Liver (tissue), 3 donors: ENCODE measurements around the gene RPTOR.

Experiments used
- EGR1 ChIP-seq, 2 donors: IDR thresholded peaks; 2 replicates each; pipeline ENCODE4 v1.6.1; 2016 to 2018; ENCODE audit warnings: antibody characterized with exemption in 2 of 2, low read depth in 2 of 2
- GABPA ChIP-seq, 2 donors: IDR thresholded peaks in 1 of 2; conservative IDR thresholded peaks in 1 of 2; 2 replicates each; pipeline ENCODE4 v1.6.1; 2016; ENCODE audit warnings: antibody characterized with exemption in 2 of 2, mild to moderate bottlenecking in 1 of 2, moderate library complexity in 1 of 2
- RAD21 ChIP-seq, 2 donors: IDR thresholded peaks; 2 replicates each; pipeline ENCODE4 v1.6.1; 2016; ENCODE audit warnings: antibody characterized with exemption in 2 of 2, mild to moderate bottlenecking in 2 of 2
- RXRA ChIP-seq, 2 donors: IDR thresholded peaks; 2 replicates each; pipeline ENCODE4 v1.6.1; 2017 to 2018; ENCODE audit warnings: antibody characterized with exemption in 2 of 2, mild to moderate bottlenecking in 1 of 2
- TAF1 ChIP-seq: conservative IDR thresholded peaks from 2 replicates; pipeline ENCODE4 v1.6.1; 2016; ENCODE audit warnings: antibody characterized with exemption, mild to moderate bottlenecking
- TF ChIP-seq, protein P1 (sequence below): fragments of 150-350 bp; IDR thresholded peaks from 2 replicates; pipeline ENCODE4 v1.5.1; 2017; ENCODE audit warnings: improper control_type of control experiment, low read depth, low read length; ENCODE audit not compliant: missing input control
- TF ChIP-seq, protein P2 (sequence below): IDR thresholded peaks from 2 replicates; pipeline ENCODE4 v1.6.1; 2016; ENCODE audit warnings: antibody characterized with exemption
- TF ChIP-seq, protein P3 (sequence below): IDR thresholded peaks from 2 replicates; pipeline ENCODE4 v1.6.1; 2016; ENCODE audit warnings: antibody characterized with exemption, mild to moderate bottlenecking
- donor health status: healthy.
- donor health status: healthy.

DNA sequence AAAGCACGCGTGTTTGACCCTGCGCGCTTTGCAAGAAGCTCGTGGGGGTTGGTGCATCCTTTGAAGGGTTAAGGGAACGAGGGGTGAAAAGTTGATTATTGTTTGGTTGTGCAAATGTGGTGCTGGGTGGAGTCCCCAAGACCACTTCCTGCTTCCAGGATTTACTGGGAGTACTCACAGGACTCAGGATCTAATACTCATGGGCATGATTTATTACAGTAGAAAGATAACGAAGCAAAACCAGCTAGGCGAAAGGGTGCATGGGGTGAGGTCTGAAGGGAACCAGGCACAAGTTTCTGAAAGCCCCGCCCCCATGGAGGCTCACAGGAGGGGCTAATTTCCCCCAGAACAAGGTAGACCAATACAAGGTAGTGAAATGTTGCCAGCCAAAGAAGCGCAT lies 58.8 kb downstream of the RPTOR start:
- TF ChIP-seq TAF1 (no peak), GABPA (IDR thresholded peaks at IDR 0.05 in 1 of 2, conservative IDR thresholded peaks at IDR 0.05 in 1 of 2) (no peak), RAD21 (IDR thresholded peaks at IDR 0.05) (no peak), EGR1 (IDR thresholded peaks at IDR 0.05; ENCODE audit: low read depth in 2 of 2) (no peak), RXRA (IDR thresholded peaks at IDR 0.05) (no peak)
- TF ChIP-seq, protein P1, sequence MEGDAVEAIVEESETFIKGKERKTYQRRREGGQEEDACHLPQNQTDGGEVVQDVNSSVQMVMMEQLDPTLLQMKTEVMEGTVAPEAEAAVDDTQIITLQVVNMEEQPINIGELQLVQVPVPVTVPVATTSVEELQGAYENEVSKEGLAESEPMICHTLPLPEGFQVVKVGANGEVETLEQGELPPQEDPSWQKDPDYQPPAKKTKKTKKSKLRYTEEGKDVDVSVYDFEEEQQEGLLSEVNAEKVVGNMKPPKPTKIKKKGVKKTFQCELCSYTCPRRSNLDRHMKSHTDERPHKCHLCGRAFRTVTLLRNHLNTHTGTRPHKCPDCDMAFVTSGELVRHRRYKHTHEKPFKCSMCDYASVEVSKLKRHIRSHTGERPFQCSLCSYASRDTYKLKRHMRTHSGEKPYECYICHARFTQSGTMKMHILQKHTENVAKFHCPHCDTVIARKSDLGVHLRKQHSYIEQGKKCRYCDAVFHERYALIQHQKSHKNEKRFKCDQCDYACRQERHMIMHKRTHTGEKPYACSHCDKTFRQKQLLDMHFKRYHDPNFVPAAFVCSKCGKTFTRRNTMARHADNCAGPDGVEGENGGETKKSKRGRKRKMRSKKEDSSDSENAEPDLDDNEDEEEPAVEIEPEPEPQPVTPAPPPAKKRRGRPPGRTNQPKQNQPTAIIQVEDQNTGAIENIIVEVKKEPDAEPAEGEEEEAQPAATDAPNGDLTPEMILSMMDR = no peak
- TF ChIP-seq, protein P2, sequence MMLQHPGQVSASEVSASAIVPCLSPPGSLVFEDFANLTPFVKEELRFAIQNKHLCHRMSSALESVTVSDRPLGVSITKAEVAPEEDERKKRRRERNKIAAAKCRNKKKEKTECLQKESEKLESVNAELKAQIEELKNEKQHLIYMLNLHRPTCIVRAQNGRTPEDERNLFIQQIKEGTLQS = no peak
- TF ChIP-seq, protein P3, sequence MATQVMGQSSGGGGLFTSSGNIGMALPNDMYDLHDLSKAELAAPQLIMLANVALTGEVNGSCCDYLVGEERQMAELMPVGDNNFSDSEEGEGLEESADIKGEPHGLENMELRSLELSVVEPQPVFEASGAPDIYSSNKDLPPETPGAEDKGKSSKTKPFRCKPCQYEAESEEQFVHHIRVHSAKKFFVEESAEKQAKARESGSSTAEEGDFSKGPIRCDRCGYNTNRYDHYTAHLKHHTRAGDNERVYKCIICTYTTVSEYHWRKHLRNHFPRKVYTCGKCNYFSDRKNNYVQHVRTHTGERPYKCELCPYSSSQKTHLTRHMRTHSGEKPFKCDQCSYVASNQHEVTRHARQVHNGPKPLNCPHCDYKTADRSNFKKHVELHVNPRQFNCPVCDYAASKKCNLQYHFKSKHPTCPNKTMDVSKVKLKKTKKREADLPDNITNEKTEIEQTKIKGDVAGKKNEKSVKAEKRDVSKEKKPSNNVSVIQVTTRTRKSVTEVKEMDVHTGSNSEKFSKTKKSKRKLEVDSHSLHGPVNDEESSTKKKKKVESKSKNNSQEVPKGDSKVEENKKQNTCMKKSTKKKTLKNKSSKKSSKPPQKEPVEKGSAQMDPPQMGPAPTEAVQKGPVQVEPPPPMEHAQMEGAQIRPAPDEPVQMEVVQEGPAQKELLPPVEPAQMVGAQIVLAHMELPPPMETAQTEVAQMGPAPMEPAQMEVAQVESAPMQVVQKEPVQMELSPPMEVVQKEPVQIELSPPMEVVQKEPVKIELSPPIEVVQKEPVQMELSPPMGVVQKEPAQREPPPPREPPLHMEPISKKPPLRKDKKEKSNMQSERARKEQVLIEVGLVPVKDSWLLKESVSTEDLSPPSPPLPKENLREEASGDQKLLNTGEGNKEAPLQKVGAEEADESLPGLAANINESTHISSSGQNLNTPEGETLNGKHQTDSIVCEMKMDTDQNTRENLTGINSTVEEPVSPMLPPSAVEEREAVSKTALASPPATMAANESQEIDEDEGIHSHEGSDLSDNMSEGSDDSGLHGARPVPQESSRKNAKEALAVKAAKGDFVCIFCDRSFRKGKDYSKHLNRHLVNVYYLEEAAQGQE = no peak
